Upper lobe of left lung (tissue), 6 donors: ENCODE results near the gene DDX3X. TPM values are rescaled to one million over a fixed set of nuclear protein-coding genes. Genes with fewer than 3 reads are reported as not detected.

Experiments
- ATAC-seq, 2 donors: fragments of 200-7000 bp; cut with Tn5 transposase; one replicate each; pipeline ENCODE4 v1.9.1; 2022; ENCODE audit warnings: mild to moderate bottlenecking in 2 of 2, moderate library complexity in 2 of 2; ENCODE audit not compliant: low FRiP score in 2 of 2
- DNase-seq, 2 donors: peaks; one replicate each; pipeline ENCODE4 v3.0.0-alpha.2; 2019 to 2020
- H3K27ac ChIP-seq, 4 donors: fragments of 200-600 bp; sonication (generic); one replicate each; pipeline ENCODE4 v1.5.1; 2016 to 2019
- H3K27me3 ChIP-seq, 4 donors: fragments of 200-600 bp; sonication (generic); one replicate each; pipeline ENCODE4 v1.5.1; 2017 to 2019
- H3K36me3 ChIP-seq, 4 donors: fragments of 200-600 bp; sonication (generic); one replicate each; pipeline ENCODE4 v1.5.1; 2016 to 2019
- H3K4me1 ChIP-seq, 4 donors: fragments of 200-600 bp; sonication (generic); one replicate each; pipeline ENCODE4 v1.5.1; 2018 to 2019
- H3K4me3 ChIP-seq, 4 donors: fragments of 200-600 bp; sonication (generic); one replicate each; pipeline ENCODE4 v1.5.1; 2017 to 2019; ENCODE audit warnings: mild to moderate bottlenecking in 2 of 4, moderate library complexity in 1 of 4
- H3K9me3 ChIP-seq, 4 donors: fragments of 200-600 bp; sonication (generic); one replicate each; pipeline ENCODE4 v1.5.1; 2018 to 2019
- EP300 ChIP-seq, 4 donors: sonication (generic); formaldehyde crosslinking; IDR thresholded peaks; one replicate each; pipeline ENCODE4 v1.5.1; 2017; ENCODE audit warnings: antibody characterized with exemption in 4 of 4, control low read depth in 2 of 4
- POLR2A ChIP-seq, 4 donors: fragments of 450-650 bp; IDR thresholded peaks; one replicate each; pipeline ENCODE4 v1.5.1; 2016 to 2017; ENCODE audit warnings: antibody characterized with exemption in 4 of 4, mild to moderate bottlenecking in 2 of 4
- POLR2AphosphoS5 ChIP-seq, 2 donors: sonication (generic); formaldehyde crosslinking; IDR thresholded peaks; one replicate each; pipeline ENCODE4 v1.5.1; 2017; ENCODE audit warnings: antibody characterized with exemption in 2 of 2
- WGBS, 2 donors: methylation state at CpG; one replicate each; pipeline ENCODE4 v1.1.5; 2017 to 2018; 5-methylcytosine and 5-hydroxymethylcytosine counted together
- total RNA-seq, 6 donors: library from RNA; depleted of rRNA in 4 of 6; stranded (reverse); fragments of >200 nt in 4 of 6; gene quantifications; one replicate each; pipeline versions ENCODE4 v1.1.0 to v1.2.1, GENCODE V29; 2016 to 2021
- TF ChIP-seq, protein P1 (sequence below), 6 experiments: fragments of 450-650 bp in 4 of 6; fragments of 200-600 bp in 2 of 6; sonication (generic) in 2 of 6; IDR thresholded peaks; one replicate each; pipeline ENCODE4 v1.5.1; 2016 to 2019; ENCODE audit warnings: antibody characterized with exemption in 6 of 6
- donor health status: DM: no; HTN: no; CAD: no; lungs with moderate emphysema.
- donor health status: DM: no; HTN: yes; CAD: no; lungs with severe emphysema.

DDX3X gene
- total RNA-seq, 6 donors from 2014 or later: 158 to 294 (median 244) TPM

DNA sequence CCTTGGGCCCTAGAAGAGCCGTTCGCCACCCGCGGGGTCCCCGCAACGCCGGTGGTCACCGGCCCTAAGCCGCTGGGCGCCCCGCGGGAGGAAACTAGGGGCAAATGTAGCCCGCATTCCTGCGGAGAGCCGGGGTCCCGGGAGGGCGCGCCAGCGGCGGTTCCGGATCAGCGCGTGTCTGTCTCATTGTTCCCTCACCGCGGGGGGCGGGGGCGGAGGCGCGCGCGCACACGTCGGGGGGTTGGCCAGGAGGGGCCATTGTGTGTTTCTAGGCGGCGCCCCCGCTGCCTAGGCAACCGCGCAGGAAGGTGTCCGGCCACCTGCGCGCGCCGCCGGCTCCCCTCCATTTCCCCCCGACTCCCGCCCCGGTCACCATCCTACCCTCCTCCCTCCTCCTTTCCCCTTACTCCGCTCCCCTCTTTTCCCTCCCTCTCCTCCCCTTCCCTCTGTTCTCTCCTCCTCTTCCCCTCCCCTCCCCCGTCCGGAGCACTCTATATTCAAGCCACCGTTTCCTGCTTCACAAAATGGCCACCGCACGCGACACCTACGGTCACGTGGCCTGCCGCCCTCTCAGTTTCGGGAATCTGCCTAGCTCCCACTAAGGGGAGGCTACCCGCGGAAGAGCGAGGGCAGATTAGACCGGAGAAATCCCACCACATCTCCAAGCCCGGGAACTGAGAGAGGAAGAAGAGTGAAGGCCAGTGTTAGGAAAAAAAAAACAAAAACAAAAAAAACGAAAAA lies 789 bp upstream of the DDX3X start:
- peak overlapping the region; percentile 99 to 100 (median 100) for H3K27ac ChIP-seq
- H3K9me3 ChIP-seq: no peaks in the 10 kb centered on the region
- ATAC-seq (peak; percentile 81 to 89), DNase-seq (peak; percentile 91 to 97)
- H3K27me3 ChIP-seq: peaks cover 0 to 4% (median 0%) of the 10 kb centered on the region in 4 donors
- 0 to 1% methylated on average over 26 to 35 of the region's 64 CpGs for WGBS, 2 donors
- H3K4me3 ChIP-seq: peak overlapping the region; percentile 70 to 85 (median 76)
- H3K4me1 ChIP-seq: peaks cover 4 to 51% (median 15%) of the 10 kb centered on the region in 4 donors
- peak in 1 of 4 donors; percentile 37 for TF ChIP-seq EP300 (IDR thresholded peaks at IDR 0.05)
- TF ChIP-seq, protein P1, sequence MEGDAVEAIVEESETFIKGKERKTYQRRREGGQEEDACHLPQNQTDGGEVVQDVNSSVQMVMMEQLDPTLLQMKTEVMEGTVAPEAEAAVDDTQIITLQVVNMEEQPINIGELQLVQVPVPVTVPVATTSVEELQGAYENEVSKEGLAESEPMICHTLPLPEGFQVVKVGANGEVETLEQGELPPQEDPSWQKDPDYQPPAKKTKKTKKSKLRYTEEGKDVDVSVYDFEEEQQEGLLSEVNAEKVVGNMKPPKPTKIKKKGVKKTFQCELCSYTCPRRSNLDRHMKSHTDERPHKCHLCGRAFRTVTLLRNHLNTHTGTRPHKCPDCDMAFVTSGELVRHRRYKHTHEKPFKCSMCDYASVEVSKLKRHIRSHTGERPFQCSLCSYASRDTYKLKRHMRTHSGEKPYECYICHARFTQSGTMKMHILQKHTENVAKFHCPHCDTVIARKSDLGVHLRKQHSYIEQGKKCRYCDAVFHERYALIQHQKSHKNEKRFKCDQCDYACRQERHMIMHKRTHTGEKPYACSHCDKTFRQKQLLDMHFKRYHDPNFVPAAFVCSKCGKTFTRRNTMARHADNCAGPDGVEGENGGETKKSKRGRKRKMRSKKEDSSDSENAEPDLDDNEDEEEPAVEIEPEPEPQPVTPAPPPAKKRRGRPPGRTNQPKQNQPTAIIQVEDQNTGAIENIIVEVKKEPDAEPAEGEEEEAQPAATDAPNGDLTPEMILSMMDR (IDR thresholded peaks at IDR 0.05): peak in 1 of 6 experiments; percentile 10
- TF ChIP-seq POLR2AphosphoS5 (IDR thresholded peaks at IDR 0.05): peak; percentile 31 to 77
- peak in 3 of 4 donors; percentile 50 to 82 (median 73) for TF ChIP-seq POLR2A (IDR thresholded peaks at IDR 0.05)
- H3K36me3 ChIP-seq: peaks cover 0 to 8% (median 0%) of the 10 kb centered on the region in 4 donors

DNA sequence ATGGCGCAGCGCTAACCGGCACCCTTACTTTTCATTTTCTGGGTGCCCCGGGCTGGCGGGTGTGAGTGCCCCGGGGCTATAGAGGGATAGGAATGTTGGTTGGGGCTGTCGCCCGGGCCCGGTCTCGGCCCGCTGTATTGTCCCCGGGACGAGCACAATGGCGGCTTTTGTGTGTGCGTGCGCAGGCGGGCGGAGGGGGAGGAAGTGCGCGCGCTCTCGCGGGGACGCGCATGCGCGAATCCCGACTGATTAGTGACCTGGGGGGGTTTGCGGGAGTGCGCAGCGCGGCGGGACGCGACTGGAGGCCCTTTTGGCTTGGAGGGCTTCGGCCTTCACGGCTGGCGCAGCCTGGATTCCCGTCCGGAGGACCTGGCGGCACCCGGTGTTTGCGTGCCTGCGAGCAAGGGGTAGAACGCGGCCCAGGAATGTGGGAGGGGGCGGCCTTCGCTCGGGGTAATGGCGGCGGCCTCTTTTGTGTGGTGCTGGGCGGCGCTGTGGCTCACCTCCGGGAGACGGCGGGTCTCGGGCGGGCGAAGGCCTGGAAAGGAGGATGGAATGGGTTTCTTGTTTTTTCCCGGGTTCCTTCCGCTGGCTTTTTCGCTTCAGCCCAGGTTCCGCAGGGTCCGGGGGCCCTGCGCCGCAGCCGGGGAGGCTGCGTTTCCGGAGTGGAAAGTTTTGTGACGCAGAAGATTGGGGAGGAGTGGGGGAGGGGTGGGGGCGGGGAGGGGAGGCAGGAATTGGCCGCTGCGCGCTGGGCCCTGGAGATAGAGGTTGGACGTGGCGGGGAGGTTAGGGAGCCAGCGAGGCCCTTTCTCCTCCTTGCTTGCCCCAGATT lies 618 bp downstream of the DDX3X start:
- Histone ChIP-seq H3K9me3 (no peaks in the 10 kb centered on the region), H3K4me3 (peak overlapping the region; percentile 70 to 85 (median 76)), H3K27ac (peak overlapping the region; percentile 99 to 100 (median 100)), H3K4me1 (peaks cover 16 to 65% (median 27%) of the 10 kb centered on the region in 4 donors), H3K36me3 (peaks cover 0 to 22% (median under 1%) of the 10 kb centered on the region in 4 donors), H3K27me3 (peaks cover 0 to 4% (median 0%) of the 10 kb centered on the region in 4 donors)
- 1% methylated on average over 58 of the region's 77 CpGs; no CpG with 5 or more reads in 1 of the 2 donors for WGBS, 2 donors
- peak; percentile 92 to 97 for DNase-seq
- ATAC-seq: peak; percentile 75 to 87
- TF ChIP-seq EP300 (IDR thresholded peaks at IDR 0.05) (no peak), POLR2AphosphoS5 (IDR thresholded peaks at IDR 0.05) (peak; percentile 56), POLR2A (IDR thresholded peaks at IDR 0.05) (peak in 3 of 4 donors; percentile 2 to 37 (median 11))
- TF ChIP-seq, protein P1 (IDR thresholded peaks at IDR 0.05): peak in 1 of 6 experiments; percentile 4

DNA sequence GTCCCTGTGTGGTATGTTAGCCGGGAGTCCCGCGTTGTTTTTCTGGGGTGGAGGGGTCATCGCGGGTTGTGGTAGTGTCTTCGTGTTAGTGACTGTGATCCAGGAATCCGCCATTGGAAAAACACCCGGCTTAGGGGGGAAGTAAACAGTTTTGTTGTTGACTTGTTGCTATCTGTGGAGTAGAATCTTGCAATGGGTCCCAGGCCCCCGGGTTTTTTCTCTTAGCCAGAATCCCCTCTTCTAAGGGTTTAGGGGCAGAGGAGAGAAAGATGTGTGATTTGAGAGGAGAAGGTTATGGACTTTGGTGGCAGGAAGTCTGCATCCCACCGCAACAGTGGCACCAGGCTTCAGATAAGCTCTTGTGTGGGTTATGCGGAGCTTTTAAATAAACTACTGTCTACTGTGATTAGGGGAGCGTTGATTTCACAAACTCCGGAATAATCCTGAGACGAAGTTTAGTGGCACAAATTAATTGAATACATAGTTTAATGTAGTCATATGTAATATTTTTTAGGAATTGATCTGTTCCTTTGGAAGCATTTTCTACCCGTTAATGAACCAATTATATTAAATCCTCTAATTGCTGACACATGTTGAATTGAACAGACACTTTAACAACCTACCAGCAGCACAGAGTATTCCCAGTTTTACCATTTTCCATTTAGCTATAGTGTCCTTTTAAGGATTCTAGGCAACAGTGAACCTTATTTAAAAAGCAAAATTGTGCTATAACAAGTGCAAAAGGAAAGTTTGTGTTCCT lies 1.4 kb downstream of the DDX3X start:
- WGBS, 2 donors: 1% methylated on average over 7 to 15 of the region's 15 CpGs
- Histone ChIP-seq H3K4me3 (peak overlapping the region; percentile 70 to 85 (median 76)), H3K36me3 (peaks cover 0 to 30% (median 4%) of the 10 kb centered on the region in 4 donors), H3K27ac (peak overlapping the region; percentile 99 to 100 (median 100)), H3K9me3 (no peaks in the 10 kb centered on the region), H3K27me3 (peaks cover 0 to 4% (median 0%) of the 10 kb centered on the region in 4 donors), H3K4me1 (peaks cover 18 to 67% (median 30%) of the 10 kb centered on the region in 4 donors)
- DNase-seq: no peak
- ATAC-seq: no peak
- TF ChIP-seq POLR2AphosphoS5 (IDR thresholded peaks at IDR 0.05) (no peak), POLR2A (IDR thresholded peaks at IDR 0.05) (no peak), EP300 (IDR thresholded peaks at IDR 0.05) (no peak)
- TF ChIP-seq, protein P1 (IDR thresholded peaks at IDR 0.05): no peak

DNA sequence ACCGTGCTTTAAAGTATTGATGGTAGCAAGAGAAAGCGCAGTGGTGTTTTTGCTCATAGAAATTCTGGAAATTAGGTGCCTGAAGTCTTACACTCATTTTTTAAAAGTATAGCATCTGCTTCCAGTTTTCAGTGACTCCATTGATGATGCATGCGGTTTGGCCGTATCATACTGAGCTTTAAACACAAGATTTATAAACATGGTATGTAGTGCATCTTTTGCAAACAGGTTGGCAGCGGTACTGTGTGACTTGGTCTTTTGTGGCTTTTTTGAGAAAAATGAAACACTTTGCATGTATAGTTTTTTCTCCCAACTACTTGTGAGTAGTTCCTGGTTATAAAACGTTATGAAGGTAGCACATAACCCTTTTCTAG lies 2.0 kb downstream of the DDX3X start:
- Histone ChIP-seq H3K9me3 (no peaks in the 10 kb centered on the region), H3K36me3 (peaks cover 0 to 36% (median 7%) of the 10 kb centered on the region in 4 donors), H3K27me3 (peaks cover 0 to 4% (median 0%) of the 10 kb centered on the region in 4 donors), H3K4me3 (peak overlapping the region; percentile 70 to 85 (median 76)), H3K27ac (peak overlapping the region; percentile 99 to 100 (median 100)), H3K4me1 (peaks cover 16 to 66% (median 29%) of the 10 kb centered on the region in 4 donors)
- DNase-seq (no peak), ATAC-seq (no peak)
- 14 to 39% methylated on average over 6 of the region's 6 CpGs for WGBS, 2 donors
- TF ChIP-seq, protein P1 (IDR thresholded peaks at IDR 0.05): no peak
- TF ChIP-seq EP300 (IDR thresholded peaks at IDR 0.05): no peak
- no peak for TF ChIP-seq POLR2A (IDR thresholded peaks at IDR 0.05)
